K562 (cell line): ENCODE data around the gene CRIM1.

ENCODE experiments used
- ESRRA ChIP-seq: fragments of 450-650 bp; IDR thresholded peaks from 2 replicates; pipeline ENCODE4 v1.6.1; 2014; ENCODE audit warnings: low read depth, mild to moderate bottlenecking, moderate library complexity, borderline replicate concordance
- MAFK ChIP-seq: IDR thresholded peaks from 2 replicates; pipeline ENCODE4 v1.6.1; 2011; ENCODE audit warnings: low read length, improper control_type of control experiment
- MXI1 ChIP-seq: IDR thresholded peaks from 2 replicates; pipeline ENCODE4 v1.6.1; 2011; ENCODE audit warnings: low read depth, mild to moderate bottlenecking, improper control_type of control experiment, low read length
- NFATC3 ChIP-seq: fragments of 450-650 bp; IDR thresholded peaks from 2 replicates; pipeline ENCODE4 v1.6.1; 2017; ENCODE audit warnings: mild to moderate bottlenecking
- TAF9B ChIP-seq: fragments of 450-650 bp; IDR thresholded peaks from 2 replicates; pipeline ENCODE4 v1.6.1; 2018; ENCODE audit warnings: mild to moderate bottlenecking; ENCODE audit not compliant: partially characterized antibody
- TF ChIP-seq, protein P1 (sequence below): sonication (generic); formaldehyde crosslinking; IDR thresholded peaks from 2 replicates; pipeline ENCODE4 v1.8.1; 2022; ENCODE audit warnings: missing genetic modification reagents
- TF ChIP-seq, protein P2 (sequence below), 3 experiments: IDR thresholded peaks in 2 of 3; conservative IDR thresholded peaks in 1 of 3; 2 replicates each; pipeline ENCODE4 v1.5.1; 2011 to 2012; ENCODE audit warnings: low read length in 3 of 3, mild to moderate bottlenecking in 3 of 3, control low read depth in 2 of 3, improper control_type of control experiment in 1 of 3, inconsistent platforms in 1 of 3, low read depth in 1 of 3, mixed read lengths in 1 of 3, moderate library complexity in 1 of 3; ENCODE audit not compliant: insufficient read depth in 2 of 3
- TF ChIP-seq, protein P3 (sequence below), 2 experiments: IDR thresholded peaks; 2 replicates each; pipeline ENCODE4 v1.6.1; 2011; ENCODE audit warnings: borderline replicate concordance in 1 of 2, control low read depth in 1 of 2, low read depth in 1 of 2, low read length in 1 of 2, mild to moderate bottlenecking in 1 of 2, mixed read lengths in 1 of 2, moderate library complexity in 1 of 2; ENCODE audit not compliant: insufficient read depth in 1 of 2, insufficient read length in 1 of 2, poor library complexity in 1 of 2, severe bottlenecking in 1 of 2; ENCODE audit errors: extremely low read depth in 1 of 2

DNA sequence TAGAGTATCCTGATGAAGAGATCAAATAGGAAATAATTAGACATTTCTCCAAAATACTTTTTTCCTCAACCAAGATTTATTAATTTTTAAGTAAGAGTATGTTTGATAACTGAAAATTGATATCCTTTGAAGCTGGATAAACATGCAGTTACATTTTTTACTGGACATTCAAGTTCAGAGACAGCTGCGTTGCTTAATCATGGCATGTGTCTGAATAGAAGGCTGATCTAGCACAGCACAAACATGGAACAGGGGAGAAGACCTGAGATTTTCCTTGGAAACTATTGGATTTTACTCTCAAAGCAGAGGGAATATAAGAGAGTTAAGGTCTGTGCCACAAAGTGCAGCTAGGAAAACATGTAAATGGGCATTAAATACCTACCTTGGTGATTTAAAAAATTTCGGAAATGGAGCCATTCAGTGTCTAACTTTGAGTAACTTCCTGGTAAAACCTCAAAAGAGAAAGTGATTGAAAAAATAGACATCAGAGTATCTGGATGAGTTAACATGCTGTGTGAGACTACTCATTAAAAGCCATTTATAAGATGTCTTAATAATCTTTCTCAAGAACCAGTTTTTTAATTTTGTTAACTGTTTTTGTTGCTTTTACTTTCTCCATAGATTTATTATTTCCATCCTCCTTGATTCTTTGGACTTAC, 31.8 kb downstream of the CRIM1 start:
- no peak for TF ChIP-seq MAFK
- no peak for TF ChIP-seq TAF9B
- TF ChIP-seq MXI1, result no peak
- TF ChIP-seq, protein P1, sequence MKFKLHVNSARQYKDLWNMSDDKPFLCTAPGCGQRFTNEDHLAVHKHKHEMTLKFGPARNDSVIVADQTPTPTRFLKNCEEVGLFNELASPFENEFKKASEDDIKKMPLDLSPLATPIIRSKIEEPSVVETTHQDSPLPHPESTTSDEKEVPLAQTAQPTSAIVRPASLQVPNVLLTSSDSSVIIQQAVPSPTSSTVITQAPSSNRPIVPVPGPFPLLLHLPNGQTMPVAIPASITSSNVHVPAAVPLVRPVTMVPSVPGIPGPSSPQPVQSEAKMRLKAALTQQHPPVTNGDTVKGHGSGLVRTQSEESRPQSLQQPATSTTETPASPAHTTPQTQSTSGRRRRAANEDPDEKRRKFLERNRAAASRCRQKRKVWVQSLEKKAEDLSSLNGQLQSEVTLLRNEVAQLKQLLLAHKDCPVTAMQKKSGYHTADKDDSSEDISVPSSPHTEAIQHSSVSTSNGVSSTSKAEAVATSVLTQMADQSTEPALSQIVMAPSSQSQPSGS, result no peak
- no peak for TF ChIP-seq ESRRA
- TF ChIP-seq, protein P2, sequence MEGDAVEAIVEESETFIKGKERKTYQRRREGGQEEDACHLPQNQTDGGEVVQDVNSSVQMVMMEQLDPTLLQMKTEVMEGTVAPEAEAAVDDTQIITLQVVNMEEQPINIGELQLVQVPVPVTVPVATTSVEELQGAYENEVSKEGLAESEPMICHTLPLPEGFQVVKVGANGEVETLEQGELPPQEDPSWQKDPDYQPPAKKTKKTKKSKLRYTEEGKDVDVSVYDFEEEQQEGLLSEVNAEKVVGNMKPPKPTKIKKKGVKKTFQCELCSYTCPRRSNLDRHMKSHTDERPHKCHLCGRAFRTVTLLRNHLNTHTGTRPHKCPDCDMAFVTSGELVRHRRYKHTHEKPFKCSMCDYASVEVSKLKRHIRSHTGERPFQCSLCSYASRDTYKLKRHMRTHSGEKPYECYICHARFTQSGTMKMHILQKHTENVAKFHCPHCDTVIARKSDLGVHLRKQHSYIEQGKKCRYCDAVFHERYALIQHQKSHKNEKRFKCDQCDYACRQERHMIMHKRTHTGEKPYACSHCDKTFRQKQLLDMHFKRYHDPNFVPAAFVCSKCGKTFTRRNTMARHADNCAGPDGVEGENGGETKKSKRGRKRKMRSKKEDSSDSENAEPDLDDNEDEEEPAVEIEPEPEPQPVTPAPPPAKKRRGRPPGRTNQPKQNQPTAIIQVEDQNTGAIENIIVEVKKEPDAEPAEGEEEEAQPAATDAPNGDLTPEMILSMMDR (IDR thresholded peaks at IDR 0.05 in 2 of 3, conservative IDR thresholded peaks at IDR 0.05 in 1 of 3; ENCODE audit: insufficient read depth in 2 of 3, low read depth in 1 of 3, low read length in 3 of 3), result no peak
- TF ChIP-seq NFATC3, result no peak
- TF ChIP-seq, protein P3, sequence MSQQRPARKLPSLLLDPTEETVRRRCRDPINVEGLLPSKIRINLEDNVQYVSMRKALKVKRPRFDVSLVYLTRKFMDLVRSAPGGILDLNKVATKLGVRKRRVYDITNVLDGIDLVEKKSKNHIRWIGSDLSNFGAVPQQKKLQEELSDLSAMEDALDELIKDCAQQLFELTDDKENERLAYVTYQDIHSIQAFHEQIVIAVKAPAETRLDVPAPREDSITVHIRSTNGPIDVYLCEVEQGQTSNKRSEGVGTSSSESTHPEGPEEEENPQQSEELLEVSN (IDR thresholded peaks at IDR 0.05; ENCODE audit: borderline replicate concordance in 1 of 2, extremely low read depth in 1 of 2, insufficient read depth in 1 of 2, insufficient read length in 1 of 2, low read depth in 1 of 2, low read length in 1 of 2, poor library complexity in 1 of 2, severe bottlenecking in 1 of 2), result no peak
